GM19351 (cell line): ENCODE data around the gene GFOD2.

Source experiments
- ATAC-seq: cut with Tn5 transposase; IDR thresholded peaks from one replicate; pipeline ENCODE4 v1.9.1; 2021; ENCODE audit warnings: mild to moderate bottlenecking, moderate library complexity; ENCODE audit not compliant: unreplicated experiment

GFOD2 gene

GRCh38 chr16:67673712-67674580 lies 45.2 kb downstream of the GFOD2 start:
- no peak for ATAC-seq

- ATAC-seq: peak; percentile 43
Measured at GRCh38 chr16:67672739-67673662, 46.1 kb downstream of the GFOD2 start.

- no peak for ATAC-seq
Measured at GRCh38 chr16:67672306-67672705, 46.8 kb downstream of the GFOD2 start.

- no peak for ATAC-seq
Measured at GRCh38 chr16:67669499-67670101, 49.5 kb downstream of the GFOD2 start.

GRCh38 chr16:67668495-67669157 lies 50.5 kb downstream of the GFOD2 start:
- no peak for ATAC-seq

GRCh38 chr16:67667817-67668494 lies 51.2 kb downstream of the GFOD2 start:
- peak; percentile 78 for ATAC-seq

GRCh38 chr16:67667453-67667816 lies 51.7 kb downstream of the GFOD2 start:
- no peak for ATAC-seq

- ATAC-seq: peak; percentile 55
Measured at GRCh38 chr16:67666559-67667452, 52.3 kb downstream of the GFOD2 start, which contains the start of the genes C16orf86 and ENKD1. C16orf86 (plus strand) TSS chr16:67666814; CDS start chr16:67666971, 157 bp downstream. ENKD1 (minus strand) TSS chr16:67666750; CDS start chr16:67666442, 308 bp downstream.

GRCh38 chr16:67666032-67666551 lies 53.0 kb downstream of the GFOD2 start:
- ATAC-seq: peak; percentile 7

GRCh38 chr16:67665598-67665997 lies 53.5 kb downstream of the GFOD2 start:
- no peak for ATAC-seq

- no peak for ATAC-seq
Measured at GRCh38 chr16:67664871-67665270, 54.2 kb downstream of the GFOD2 start.

- ATAC-seq: no peak
Measured at GRCh38 chr16:67664258-67664657, 54.9 kb downstream of the GFOD2 start.

- no peak for ATAC-seq
Measured at GRCh38 chr16:67663877-67664222, 55.3 kb downstream of the GFOD2 start.

- ATAC-seq: no peak
Measured at GRCh38 chr16:67663151-67663876, 55.8 kb downstream of the GFOD2 start.

- no peak for ATAC-seq
Measured at GRCh38 chr16:67662653-67663010, 56.5 kb downstream of the GFOD2 start.

- no peak for ATAC-seq
Measured at GRCh38 chr16:67661886-67662652, 57.0 kb downstream of the GFOD2 start.

GRCh38 chr16:67661101-67661761 lies 57.9 kb downstream of the GFOD2 start:
- no peak for ATAC-seq
